ENCODE data around the gene PGF. TPM values are rescaled to one million over a fixed set of nuclear protein-coding genes. Genes with fewer than 3 reads are reported as not detected.

The PGF gene
- 1.5 and 1.8 TPM in 2 replicates for total RNA-seq (2014; rRNA removed; shearing (Covaris generic))
- polyA plus RNA-seq (2016; fragmentation: Nextera tagmentation; extraction: Ambion mirVana), result 1.1 and 2.1 TPM in 2 replicates

DNA sequence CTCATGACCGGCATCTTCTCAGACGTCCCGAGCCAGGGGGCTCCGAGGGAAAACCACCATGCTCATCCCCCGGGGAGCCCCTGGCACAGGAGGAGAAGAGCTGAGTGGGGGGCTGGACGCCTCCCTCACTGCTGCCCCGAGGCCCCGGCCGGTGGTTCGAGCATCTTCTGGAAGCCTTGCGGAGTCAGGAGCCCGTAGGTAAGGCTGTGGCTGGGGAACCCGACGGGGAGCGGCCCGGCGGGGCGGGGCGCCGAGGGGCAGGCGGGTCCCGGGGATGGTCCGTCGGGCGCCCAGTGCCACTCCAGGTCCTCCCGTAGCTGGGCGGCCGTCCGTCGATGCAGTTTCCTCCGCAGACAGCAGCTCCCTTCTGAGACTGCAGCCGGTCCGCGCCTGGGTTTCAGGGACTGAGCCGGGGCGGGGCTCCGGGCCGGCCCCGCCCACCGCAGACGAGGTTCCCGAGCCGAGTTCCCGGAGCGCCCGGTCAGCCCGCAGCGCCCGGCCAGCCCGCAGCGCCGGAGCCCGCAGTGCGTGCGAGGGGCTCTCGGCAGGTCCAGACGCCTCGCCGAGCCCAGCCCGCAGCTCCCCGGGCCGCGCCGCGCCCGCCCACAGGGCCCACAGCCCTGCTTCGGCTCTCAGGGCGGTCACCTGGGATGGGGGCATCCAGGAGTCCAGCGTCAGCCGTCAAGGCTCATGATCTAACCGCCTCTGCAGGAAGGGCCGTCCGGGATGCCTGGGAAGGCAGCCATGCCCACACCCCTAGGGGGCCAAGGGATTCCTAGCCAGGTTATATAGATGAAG is at the start of gene PGF:
TSS of gene PGF (minus strand) at position 369 of the 798 bp plus-strand sequence. CDS start at position 14, 355 bp downstream.
- DNase-seq, result peak; percentile 76
- Histone ChIP-seq H3K4me3 (peak within 1 kb of the TSS; percentile 61), H3F3A (ENCODE audit: insufficient read depth) (no peaks in the 10 kb centered on the region), H3K36me3 (ENCODE audit: low read depth) (no peaks in the 10 kb centered on the region), H4K20me1 (ENCODE audit: insufficient read depth) (no peaks in the 10 kb centered on the region), H3K4me1 (ENCODE audit: insufficient read depth) (no peaks in the 10 kb centered on the region), H3K27me3 (replicated peaks; ENCODE audit: insufficient read depth) (no peaks in the 10 kb centered on the region), H3K79me2 (ENCODE audit: insufficient read depth) (no peaks in the 10 kb centered on the region), H2AFZ (peak within 1 kb of the TSS; percentile 73), H3K4me2 (ENCODE audit: unreplicated experiment) (peak within 1 kb of the TSS; percentile 30), H3K9ac (peak within 1 kb of the TSS; percentile 27), H3K9me2 (ENCODE audit: insufficient read depth) (no peaks in the 10 kb centered on the region), H3K27ac (no peak within 1 kb of the TSS), H3K9me3 (ENCODE audit: low read depth) (no peaks in the 10 kb centered on the region)
- WGBS, 2 experiments (ENCODE audit: low coverage in 1 of 2, low lambda C conversion rate in 2 of 2, missing lambda C conversion rate in 2 of 2), result 4 to 12% methylated on average over 21 to 73 of the region's 73 CpGs
- no peak for TF ChIP-seq EZH2 (IDR thresholded peaks at IDR 0.05; ENCODE audit: insufficient read depth, poor library complexity, severe bottlenecking)
- TF ChIP-seq EZH2phosphoT487 (IDR thresholded peaks at IDR 0.05; ENCODE audit: insufficient read depth, low read depth), result no peak
- in situ Hi-C loops (cut with MboI), result no loop called here

DNA sequence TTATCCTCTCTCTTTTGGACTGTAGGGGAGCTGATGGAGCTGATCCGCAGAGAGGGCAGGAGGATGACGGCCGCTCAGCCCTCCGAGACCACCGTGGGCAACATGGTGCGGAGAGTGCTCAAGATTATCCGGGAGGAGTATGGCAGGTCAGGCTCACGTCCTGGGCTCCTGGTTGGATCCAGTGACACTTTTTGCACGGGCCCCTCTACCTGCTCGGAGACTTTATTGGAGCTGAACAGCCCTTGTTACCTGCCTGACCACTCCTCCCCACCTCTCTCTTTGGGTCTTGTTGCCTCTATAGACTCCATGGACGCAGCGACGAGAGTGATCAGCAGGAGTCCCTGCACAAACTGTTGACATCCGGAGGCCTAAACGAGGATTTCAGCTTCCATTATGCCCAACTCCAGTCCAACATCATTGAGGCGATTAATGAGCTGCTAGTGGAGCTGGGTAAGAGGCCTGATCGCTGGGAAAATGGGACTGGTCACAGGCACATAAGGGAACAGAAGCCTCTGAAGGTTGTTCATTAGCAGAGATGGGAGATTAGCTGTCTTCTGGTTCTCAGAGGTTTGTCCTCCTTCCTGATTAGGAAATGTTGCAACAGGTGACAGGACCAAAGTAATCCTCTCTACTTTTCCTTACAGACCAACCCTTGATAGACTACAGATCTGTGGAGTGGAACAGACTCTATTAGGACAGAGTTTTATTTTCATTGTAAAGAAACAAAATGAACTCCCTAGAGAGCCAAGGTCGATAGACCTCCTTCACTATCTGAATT is 48.0 kb upstream of the PGF start:
- peaks cover 10% of the 10 kb centered on the region for H3K4me1 ChIP-seq (ENCODE audit: insufficient read depth)
- no peaks in the 10 kb centered on the region for H3K27me3 ChIP-seq (replicated peaks; ENCODE audit: insufficient read depth)
- H2AFZ ChIP-seq, result peak overlapping the region; percentile 94
- peak overlapping the region; percentile 97 for H3K4me3 ChIP-seq
- TF ChIP-seq EZH2phosphoT487 (IDR thresholded peaks at IDR 0.05; ENCODE audit: insufficient read depth, low read depth), result no peak
- TF ChIP-seq EZH2 (IDR thresholded peaks at IDR 0.05; ENCODE audit: insufficient read depth, poor library complexity, severe bottlenecking), result no peak
- no peaks in the 10 kb centered on the region; the same call in 1 of the 2 replicates for H3F3A ChIP-seq (ENCODE audit: insufficient read depth)
- H3K36me3 ChIP-seq (ENCODE audit: low read depth), result peaks cover 31% of the 10 kb centered on the region
- peak overlapping the region; percentile 94 for H3K4me2 ChIP-seq (ENCODE audit: unreplicated experiment)
- in situ Hi-C loops (cut with MboI), result no loop called here
- peak; percentile 60 for DNase-seq
- peak overlapping the region; percentile 14; the same call in 1 of the 2 replicates for H3K27ac ChIP-seq
- H4K20me1 ChIP-seq (ENCODE audit: insufficient read depth), result no peaks in the 10 kb centered on the region
- peak overlapping the region; percentile 86 for H3K9ac ChIP-seq
- H3K9me3 ChIP-seq (ENCODE audit: low read depth), result no peaks in the 10 kb centered on the region
- H3K79me2 ChIP-seq (ENCODE audit: insufficient read depth), result peaks cover 48% of the 10 kb centered on the region
- 7% methylated on average over 17 to 18 of the region's 18 CpGs for WGBS, 2 experiments (ENCODE audit: low coverage in 1 of 2, low lambda C conversion rate in 2 of 2, missing lambda C conversion rate in 2 of 2)
- no peaks in the 10 kb centered on the region for H3K9me2 ChIP-seq (ENCODE audit: insufficient read depth)

DNA sequence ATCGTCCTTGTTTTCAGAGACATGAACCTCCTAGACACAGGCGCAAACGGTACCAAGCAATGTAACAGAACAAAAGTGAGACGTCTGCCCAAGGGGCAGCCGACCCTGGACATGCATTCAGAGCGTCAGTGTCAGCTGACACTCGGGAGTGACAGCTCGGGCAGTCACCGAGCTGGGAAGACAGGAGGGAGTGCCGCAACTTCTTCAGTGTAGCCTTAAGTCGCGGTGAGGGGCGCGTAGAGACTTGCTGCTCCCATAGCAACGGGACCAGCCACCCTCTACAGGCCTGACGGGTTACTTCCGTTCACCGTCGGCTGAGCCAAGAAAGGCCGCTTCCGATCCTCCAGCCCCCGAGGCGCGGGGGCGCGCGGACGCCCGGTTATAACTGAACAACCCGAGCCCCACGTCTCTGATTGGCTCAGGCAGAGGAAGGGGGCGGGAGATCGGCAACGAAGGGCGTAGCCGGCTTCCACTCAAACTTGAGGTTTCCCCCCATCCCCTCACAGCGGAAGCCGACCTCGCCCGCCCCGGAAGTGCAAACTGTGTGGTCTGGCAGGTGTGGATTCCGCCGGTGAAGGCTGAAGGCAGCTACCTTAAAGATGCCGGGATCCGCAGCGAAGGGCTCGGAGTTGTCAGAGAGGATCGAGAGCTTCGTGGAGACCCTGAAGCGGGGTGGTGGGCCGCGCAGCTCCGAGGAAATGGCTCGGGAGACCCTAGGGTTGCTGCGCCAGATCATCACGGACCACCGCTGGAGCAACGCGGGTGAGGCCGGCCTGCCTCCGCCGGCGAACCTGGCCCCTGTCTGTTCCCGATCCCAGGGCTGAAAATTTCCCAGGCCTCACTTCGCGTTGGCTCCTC is 47.2 kb upstream of the PGF start, which contains the start of gene EIF2B2:
TSS of gene EIF2B2 (plus strand) at position 530 of the 858 bp plus-strand sequence. CDS start at position 600, 70 bp downstream.
- peak within 1 kb of the TSS; percentile 94 for H2AFZ ChIP-seq
- peak; percentile 96 for DNase-seq
- H3K79me2 ChIP-seq (ENCODE audit: insufficient read depth), result peaks cover 46% of the 10 kb centered on the region
- H4K20me1 ChIP-seq (ENCODE audit: insufficient read depth), result no peaks in the 10 kb centered on the region
- peak within 1 kb of the TSS; percentile 57 for H3K27ac ChIP-seq
- in situ Hi-C loops (cut with MboI), result no loop called here
- H3K4me1 ChIP-seq (ENCODE audit: insufficient read depth), result peaks cover 10% of the 10 kb centered on the region
- 1 to 3% methylated on average over 61 to 65 of the region's 66 CpGs for WGBS, 2 experiments (ENCODE audit: low coverage in 1 of 2, low lambda C conversion rate in 2 of 2, missing lambda C conversion rate in 2 of 2)
- H3F3A ChIP-seq (ENCODE audit: insufficient read depth), result no peaks in the 10 kb centered on the region; the same call in 1 of the 2 replicates
- peak within 1 kb of the TSS; percentile 97 for H3K4me3 ChIP-seq
- no peaks in the 10 kb centered on the region for H3K9me2 ChIP-seq (ENCODE audit: insufficient read depth)
- peak within 1 kb of the TSS; percentile 94 for H3K4me2 ChIP-seq (ENCODE audit: unreplicated experiment)
- TF ChIP-seq EZH2 (IDR thresholded peaks at IDR 0.05; ENCODE audit: insufficient read depth, poor library complexity, severe bottlenecking) (no peak), EZH2phosphoT487 (IDR thresholded peaks at IDR 0.05; ENCODE audit: insufficient read depth, low read depth) (no peak)
- no peaks in the 10 kb centered on the region for H3K27me3 ChIP-seq (replicated peaks; ENCODE audit: insufficient read depth)
- H3K36me3 ChIP-seq (ENCODE audit: low read depth), result peaks cover 27% of the 10 kb centered on the region
- H3K9me3 ChIP-seq (ENCODE audit: low read depth), result no peaks in the 10 kb centered on the region
- H3K9ac ChIP-seq, result peak within 1 kb of the TSS; percentile 86

Measured in GM23248 (cell line).